RPMI8226 (cell line): ENCODE results near the gene ITGB1.
"Not testable (repeated sequence)": the region's sequence is repeated elsewhere in the genome, so short reads cannot be mapped to it uniquely, and the experiment has no call there.

ENCODE experiments used
- DNase-seq: peaks from one replicate; pipeline ENCODE4 v3.0.0-alpha.2; 2015

ITGB1 gene

DNA sequence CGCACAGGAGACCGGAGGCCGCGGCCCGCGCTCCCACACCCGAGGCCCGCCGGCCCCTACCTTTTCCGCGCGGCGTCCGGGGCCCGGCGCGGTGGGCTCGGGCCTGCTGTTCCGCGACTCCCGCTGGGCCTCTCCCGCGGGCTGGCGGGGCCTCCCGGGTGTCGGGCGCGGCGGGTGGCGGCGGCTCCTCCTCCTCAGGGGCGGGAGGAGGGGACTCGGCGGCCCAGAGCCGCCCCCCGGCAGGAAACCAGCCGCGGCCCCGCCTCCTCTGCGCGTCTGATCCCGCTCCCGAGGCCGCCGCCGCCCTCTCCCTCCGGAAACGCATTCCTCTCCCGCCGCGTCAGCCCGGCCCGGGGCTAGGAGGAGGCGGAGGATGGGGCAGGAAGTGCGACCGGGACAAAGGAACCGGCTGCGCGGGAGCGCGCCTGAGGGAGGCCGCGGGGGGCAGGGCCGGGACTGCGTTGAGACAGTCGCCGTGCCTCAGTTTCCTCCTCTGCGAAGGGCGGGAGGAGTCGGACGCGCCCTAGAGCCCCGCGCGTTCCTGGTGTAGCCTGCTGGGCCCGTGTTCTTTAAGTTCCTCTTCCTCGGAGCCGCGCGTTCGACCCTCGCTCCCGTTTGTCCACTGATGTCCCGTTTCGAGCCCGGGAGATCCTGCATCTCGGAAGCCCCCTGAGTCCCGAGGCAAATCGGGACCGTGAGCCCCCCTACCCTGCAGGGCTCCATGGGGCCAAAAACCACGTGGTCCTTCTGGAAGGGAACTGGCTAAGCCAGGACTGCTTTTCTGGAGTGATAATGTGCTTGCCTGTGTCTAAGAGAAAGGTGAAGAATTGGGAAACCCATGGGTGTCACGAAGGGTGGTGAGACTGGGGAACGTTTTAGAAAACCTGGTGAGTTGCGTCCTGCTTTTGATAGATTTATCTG is at the start of gene ITGB1:
Gene ITGB1, minus strand, starts transcription at position 146 of the 921 bp plus-strand sequence. CDS start 22,672 bp downstream, outside the sequence.
- DNase-seq = peak; percentile 76

- DNase-seq = no peak
These were observed 48.4 kb upstream of the ITGB1 start for GRCh38 chr10:33006342-33006887.

DNA sequence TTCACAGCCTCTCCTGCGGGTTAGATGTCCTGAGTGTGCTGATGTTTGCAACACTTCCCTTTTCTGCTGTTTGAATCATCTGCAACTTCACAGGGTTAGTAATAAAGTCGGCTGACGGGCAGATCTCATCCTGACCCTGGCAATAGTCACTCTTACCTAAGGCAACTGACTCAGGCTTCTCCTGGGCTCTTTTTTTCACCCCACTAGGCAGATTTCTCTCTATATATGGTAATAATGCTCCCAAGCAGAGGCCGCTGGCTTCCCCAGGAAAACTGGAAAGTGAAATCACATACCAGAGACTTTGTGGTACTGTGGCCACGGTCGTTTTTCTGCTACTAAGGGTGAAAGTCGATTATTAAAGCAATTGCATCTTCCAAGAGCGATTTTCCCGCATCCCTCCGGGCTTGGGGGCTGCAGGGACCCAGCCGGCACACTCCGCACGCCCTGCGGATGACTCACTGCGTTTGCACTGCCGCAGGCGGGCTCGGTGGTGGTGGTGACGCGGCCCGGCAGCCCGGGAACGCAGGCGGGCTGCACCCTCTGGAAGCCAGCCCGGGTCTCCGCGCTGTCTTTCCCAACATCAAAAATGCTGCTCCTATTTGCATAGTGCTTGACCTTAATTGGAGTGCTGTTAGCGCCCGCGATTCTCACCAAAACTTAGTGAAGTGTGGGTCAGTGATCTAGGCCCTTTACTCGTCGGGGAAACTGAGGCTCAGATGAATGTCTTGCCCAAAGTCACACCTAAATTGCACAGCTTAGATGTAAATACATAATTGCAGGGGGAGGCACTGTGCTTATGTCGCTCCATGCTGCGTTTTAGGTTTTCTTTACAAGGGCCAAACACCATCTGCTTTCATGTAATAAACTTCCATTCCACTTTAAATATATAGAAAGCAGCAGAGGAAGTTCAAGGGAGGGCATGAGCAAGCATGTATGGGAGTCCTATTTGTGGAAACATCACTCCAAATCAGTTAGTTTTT is 47.6 kb upstream of the ITGB1 start:
- peak; percentile 7 for DNase-seq

- DNase-seq = no peak
These were observed 44.0 kb upstream of the ITGB1 start for GRCh38 chr10:33001908-33002492.

GRCh38 chr10:32998060-32998581 is 40.1 kb upstream of the ITGB1 start:
- DNase-seq = not testable (repeated sequence)

DNA sequence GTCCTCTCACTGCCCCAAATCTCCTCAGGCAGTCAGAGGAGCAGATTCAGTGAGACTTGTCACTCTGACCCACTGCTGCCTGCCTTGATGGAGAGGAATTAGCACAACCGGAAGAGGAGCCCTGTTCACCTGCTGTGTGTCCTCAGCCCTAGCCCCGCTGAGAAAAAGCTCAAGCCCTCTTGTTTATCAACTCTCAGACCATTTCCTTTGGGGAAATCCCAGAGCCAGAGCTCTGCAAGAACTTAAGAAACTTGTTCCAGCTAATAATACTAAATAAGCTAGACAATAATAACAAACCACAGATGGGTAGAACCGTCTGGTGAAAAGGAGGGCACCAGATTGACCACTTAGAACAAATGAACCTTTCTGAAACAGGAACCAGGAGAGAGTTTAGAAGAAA is 37.7 kb upstream of the ITGB1 start:
- no peak for DNase-seq

- DNase-seq = no peak
These were observed 37.1 kb upstream of the ITGB1 start for GRCh38 chr10:32995066-32995622.

- DNase-seq = not testable (repeated sequence)
These were observed 36.6 kb upstream of the ITGB1 start for GRCh38 chr10:32994632-32995031.

DNA sequence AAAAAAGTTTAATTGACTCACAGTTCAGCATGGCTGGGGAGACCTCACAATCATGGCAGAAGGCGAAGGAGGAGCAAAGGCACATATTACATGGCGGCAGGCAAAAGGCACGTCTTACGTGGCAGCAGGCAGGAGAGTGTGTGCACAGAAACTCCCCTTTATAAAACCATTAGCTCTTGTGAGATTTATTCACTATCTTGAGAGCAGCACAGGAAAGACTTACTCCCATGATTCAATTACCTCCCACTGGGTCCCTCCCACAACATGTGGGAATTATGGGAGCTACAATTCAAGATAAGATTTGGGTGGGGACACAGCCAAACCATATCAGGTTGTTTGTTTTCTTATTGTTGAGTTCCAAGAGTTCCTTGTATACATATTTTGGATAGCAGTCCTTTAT is 34.3 kb upstream of the ITGB1 start:
- not testable (repeated sequence) for DNase-seq

GRCh38 chr10:32990811-32991210 is 32.8 kb upstream of the ITGB1 start:
- DNase-seq = no peak

- no peak for DNase-seq
These were observed 30.6 kb upstream of the ITGB1 start for GRCh38 chr10:32988604-32989003.

DNA sequence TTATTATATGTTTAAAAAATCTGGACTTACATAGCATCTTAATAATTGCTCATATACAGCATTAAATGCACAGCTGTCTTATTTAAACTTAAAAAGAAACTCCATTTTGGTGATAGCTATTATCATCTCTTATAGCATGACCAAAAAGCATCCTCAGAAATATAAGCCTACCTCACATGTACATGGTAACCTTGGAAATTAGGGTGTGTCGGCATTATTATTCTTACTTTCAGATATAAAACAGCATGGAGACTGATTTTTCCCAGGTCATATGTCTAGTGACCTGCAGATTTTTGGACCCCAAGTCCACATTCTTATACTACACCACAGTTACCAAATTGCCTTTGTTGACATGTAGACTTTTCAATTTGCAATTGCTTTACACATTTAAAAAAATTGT is 29.1 kb upstream of the ITGB1 start:
- no peak for DNase-seq

GRCh38 chr10:32985775-32986350 is 27.8 kb upstream of the ITGB1 start:
- DNase-seq = peak; percentile 44

DNA sequence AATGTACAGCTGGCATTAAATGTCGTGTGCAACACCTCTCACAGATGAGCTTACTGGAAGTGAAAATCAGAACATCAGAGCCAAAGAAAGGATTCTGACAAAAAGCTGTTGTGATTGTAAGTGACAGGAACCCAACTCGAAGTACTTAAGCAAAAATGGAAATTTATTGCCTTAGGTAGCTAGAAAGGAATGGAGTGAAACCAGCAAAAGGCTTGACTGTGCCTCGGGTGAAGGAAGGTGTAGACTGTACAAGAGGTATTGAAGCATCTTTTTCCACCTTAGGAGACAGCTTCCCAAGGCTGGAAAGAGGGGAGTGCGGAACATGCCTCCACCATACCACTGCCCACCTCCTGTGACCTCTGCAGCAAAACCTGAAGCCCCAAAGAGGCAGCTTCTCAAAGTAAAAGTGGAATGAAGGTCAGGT is 27.3 kb upstream of the ITGB1 start:
- no peak for DNase-seq

DNA sequence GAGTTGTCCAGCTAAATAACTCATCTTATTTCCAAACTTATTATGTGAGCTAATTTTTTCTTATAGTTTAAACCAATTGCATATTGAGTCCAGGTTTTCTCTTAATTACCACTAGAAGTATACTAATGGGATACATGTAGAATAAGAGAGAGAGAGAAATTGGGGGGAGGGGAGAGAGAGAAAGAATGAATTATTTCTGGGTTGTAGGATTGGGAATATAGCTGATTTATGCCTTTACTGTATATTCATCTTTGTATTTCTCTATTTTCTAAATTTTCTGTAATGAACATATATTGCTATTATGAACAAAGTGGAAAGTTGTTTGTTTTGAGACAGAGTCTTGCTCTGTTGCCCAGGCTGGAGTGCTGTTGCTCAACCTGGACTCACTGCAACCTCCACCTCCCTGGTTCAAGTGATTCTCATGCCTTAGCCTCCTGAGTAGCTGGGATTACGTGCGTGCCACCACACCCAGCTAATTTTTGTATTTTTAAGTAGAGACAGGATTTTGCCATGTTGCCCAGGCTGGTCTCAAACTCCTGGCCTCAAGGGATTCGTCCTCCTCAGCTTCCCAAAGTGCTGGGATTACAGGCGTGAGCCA is 26.1 kb upstream of the ITGB1 start:
- no peak for DNase-seq

DNA sequence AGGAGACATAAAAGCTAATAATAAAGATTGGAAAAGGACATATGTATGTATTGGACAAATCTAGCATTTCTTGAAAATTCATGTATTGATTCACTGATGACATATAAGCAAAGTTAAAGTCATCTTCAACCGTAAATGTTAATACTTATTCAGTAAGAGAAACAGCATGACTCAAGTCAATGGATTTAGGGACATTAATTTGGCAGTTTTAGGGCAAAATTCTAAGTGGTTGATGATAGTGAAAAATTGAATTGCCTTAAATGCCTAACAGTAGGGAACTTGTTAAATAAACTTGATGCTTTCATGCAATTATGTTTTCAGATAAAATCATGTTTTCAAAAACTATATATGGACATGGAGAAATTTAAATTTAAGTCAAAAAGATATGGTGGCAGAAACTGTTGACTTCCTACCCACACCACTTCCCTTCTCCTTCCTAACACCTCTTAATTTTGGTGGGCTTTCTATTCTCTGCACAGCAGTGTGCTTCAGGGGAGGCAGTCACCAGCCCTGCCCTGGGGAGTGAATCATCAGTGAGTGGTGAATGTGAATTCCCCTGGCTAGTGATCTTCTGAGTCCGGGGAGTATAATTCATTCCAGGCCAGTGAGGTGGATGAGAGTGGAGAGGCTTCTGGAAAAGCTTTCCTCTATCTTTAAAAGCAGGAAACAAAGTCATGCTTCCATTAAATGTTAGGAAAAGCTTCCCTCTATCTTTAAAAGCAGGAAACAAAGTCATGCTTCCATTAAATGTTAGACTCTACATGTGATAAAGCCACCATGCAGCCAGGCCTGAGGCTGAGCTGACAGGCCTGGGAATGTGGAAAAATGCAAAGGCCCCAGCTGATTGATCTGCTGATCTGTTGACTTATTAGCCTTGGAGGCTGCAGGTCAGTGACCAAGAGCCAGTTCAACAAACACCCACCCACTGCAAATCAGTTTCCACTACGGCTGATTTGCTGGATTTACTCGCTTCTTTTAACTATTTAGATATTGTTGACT is 25.2 kb upstream of the ITGB1 start:
- DNase-seq = no peak

DNA sequence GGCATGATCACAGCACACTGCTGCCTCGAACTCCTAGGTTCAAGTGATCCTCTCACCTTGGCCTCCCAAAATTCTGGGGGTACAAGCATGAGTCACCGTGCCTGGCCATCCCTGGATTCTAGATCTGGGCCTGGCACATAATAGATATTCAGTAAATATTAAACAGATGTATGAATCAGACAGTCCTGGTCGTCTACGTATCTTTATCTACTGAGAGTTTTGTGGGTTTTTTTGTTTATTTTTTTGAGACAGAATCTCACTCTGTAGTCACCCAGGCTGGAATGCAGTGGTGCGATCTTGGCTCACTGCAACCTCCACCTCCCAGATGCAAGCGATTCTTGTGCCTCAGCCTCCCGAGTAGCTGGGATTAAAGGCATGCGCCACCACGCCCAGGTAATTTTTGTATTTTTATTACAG is 24.3 kb upstream of the ITGB1 start:
- no peak for DNase-seq

DNA sequence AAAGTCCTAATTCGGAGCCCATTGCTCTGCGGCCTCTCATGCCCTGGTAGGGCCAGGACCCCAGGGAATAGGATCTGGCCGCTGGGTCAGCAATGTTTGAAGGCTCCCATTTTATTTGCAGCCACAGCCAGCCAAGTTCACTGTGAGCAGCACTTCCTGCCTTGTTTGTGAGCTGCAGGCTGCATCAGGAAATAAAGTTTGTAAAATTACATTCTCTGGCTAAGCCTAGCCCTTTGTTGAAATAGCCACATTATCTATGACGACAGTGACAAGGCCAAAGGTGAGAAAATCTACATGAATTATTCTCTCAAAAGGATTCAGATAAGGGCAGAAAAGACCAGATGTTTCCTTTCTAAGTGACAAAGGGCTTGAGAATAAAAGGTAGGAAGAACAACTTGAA is 23.7 kb upstream of the ITGB1 start:
- DNase-seq = no peak

- peak; percentile 77 for DNase-seq
These were observed 22.8 kb upstream of the ITGB1 start for GRCh38 chr10:32980558-32981468.
